ENCODE measurements around the gene CSNK1D.

DNA sequence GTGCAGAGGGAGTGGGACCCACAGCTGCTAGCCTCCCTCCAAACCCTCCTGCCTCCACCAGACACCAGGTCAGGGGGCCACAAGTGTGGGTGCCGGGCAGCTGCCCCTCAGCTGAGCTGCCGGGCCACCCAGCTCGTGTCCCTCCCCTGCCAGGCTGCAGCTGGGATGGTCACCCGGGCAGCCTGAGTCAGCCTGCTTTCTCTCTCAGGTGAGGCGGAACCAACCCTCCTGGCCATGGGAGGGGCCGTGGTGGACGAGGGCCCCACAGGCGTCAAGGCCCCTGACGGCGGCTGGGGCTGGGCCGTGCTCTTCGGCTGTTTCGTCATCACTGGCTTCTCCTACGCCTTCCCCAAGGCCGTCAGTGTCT lies 37.7 kb downstream of the CSNK1D start:
- no peak for TF ChIP-seq EZH2 (IDR thresholded peaks at IDR 0.05; ENCODE audit: borderline replicate concordance, low read depth, low read length, severe bottlenecking)
- TF ChIP-seq, protein P1, sequence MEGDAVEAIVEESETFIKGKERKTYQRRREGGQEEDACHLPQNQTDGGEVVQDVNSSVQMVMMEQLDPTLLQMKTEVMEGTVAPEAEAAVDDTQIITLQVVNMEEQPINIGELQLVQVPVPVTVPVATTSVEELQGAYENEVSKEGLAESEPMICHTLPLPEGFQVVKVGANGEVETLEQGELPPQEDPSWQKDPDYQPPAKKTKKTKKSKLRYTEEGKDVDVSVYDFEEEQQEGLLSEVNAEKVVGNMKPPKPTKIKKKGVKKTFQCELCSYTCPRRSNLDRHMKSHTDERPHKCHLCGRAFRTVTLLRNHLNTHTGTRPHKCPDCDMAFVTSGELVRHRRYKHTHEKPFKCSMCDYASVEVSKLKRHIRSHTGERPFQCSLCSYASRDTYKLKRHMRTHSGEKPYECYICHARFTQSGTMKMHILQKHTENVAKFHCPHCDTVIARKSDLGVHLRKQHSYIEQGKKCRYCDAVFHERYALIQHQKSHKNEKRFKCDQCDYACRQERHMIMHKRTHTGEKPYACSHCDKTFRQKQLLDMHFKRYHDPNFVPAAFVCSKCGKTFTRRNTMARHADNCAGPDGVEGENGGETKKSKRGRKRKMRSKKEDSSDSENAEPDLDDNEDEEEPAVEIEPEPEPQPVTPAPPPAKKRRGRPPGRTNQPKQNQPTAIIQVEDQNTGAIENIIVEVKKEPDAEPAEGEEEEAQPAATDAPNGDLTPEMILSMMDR (IDR thresholded peaks at IDR 0.05; ENCODE audit: borderline replicate concordance, extremely low read depth, low read length, poor library complexity, severe bottlenecking) = no peak
